Measurements from ENCODE around the gene EHD4.

DNA sequence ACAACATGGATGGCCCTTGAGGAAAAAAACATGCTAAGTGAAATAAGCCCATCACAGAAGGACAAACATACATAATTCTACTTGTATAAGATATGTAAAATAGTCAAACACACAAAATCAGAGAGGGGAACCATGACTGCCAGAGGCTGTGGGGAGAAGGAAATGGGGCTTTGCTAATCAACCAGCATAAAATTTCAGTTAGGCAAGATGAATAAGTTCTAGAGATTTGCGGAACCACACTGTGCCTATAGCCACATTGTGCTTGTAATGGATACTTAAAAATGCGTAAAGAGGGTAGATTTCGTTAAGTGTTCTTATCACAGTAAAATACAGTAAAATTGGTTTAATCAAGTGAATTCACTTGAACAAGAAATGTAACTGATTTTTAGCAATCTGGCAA lies 44.8 kb downstream of the EHD4 start:
- no peak for TF ChIP-seq POLR2A (IDR thresholded peaks at IDR 0.05; ENCODE audit: low read depth, low read length)
- no peak for TF ChIP-seq TAF1 (IDR thresholded peaks at IDR 0.05; ENCODE audit: borderline replicate concordance, low read depth, low read length)

All from GM12892 (cell line).